ENCODE data around the gene GNA14.
A peak's percentile ranks its signal among the peaks of the same experiment; 100 is the strongest.
"Not testable (repeated sequence)": the region's sequence is repeated elsewhere in the genome, so short reads cannot be mapped to it uniquely, and the experiment has no call there.

The GNA14 gene

DNA sequence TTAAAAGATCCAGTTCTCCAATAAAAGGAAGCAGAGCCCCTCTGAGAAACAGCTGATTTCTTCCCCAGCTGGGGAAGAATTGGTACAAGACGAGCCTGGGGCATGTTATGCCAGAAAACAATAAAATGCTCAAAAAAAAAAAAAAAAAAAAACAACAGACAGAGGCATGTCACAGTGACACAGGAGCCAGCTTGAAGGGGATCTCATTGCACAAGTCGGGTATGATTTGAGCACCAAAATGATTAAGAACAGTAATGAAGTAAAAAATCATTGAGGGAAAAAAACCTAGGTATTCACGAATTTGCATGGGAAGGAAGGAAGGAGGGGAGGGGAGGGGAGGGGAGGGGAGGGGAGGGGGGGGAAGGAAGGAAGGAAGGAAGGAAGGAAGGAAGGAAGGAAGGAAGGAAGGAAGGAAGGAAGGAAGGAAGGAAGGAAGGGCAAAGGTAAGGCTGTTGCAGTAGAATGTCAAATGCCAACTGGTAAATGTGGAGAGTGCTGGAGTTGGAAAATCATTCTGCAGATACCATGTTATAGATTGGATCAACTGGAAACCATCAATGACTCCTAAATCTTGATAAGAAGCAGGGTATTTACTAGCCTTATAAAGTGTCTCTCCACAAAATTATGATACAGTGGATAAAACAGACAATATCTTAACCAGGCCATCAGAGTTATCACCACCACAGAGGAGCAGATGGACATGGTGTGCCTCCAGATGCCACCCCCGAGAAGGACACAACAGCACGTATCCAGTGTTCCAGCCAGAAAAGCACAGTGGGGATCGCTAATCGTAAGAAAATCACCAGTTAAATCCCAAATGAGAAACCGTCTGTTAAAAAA, 7.2 kb downstream of the GNA14 start:
- DNase-seq: no peak

DNA sequence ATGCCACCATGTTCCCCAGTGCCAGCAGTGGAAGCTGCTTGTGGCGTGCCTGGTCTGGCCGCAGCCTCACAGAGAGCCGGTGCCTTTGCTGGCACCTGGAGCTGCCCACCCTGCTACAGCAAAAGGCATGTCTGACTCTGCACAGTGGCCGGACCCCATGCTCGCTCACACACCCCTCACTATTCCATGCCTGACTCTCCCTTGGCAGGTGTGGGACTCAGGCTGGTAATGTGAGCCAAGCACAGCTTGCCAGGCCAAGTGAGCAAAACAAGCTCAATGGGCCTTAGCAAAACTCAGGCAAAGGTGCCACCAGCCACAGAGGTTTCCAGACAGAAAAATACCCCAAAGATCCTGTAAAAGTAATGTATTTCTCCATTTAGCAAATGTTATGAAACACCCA, 15.5 kb downstream of the GNA14 start:
- DNase-seq: no peak

- not testable (repeated sequence) for DNase-seq
Measured at GRCh38 chr9:77628864-77629263, 19.3 kb downstream of the GNA14 start.

GRCh38 chr9:77616191-77616590, 31.9 kb downstream of the GNA14 start:
- no peak for DNase-seq

GRCh38 chr9:77614645-77615044, 33.5 kb downstream of the GNA14 start:
- DNase-seq: no peak

- DNase-seq: no peak
Measured at GRCh38 chr9:77606526-77606925, 41.6 kb downstream of the GNA14 start.

DNA sequence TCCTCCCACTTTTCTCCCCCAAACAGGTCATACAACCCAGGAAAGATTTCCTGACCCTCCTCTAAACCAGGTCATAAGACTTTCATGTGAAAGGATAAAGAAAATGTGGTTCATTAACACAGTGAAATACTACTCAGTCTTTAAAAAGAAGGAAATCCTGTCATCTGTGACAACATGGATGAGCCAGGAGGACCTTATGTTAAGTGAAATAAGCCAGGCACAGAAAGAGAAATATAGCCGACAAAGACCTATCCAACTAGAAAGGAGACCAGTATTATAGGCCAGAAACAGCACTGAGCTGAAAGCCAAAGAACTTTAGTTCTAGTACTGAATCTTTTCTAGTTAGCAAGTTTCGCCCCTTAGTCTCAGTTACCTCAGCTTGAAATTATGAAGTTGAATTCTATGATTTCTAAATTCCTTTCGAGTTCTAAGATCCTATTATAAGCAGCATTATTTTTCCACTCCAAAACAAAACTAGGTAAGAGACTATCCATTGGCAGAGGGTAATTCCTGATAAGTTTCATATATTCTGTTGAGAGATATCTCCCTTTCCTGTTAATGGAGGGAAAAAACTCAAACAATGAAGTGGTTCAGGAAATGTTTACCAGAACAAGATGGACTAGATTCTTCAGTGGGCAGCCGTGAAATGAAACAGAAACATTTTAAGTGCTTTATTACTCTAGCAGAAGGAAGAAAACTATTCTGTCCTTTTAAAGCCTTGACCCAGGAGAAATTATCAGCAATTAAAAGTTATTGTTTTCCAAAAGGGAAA, 42.5 kb downstream of the GNA14 start:
- no peak for DNase-seq

DNA sequence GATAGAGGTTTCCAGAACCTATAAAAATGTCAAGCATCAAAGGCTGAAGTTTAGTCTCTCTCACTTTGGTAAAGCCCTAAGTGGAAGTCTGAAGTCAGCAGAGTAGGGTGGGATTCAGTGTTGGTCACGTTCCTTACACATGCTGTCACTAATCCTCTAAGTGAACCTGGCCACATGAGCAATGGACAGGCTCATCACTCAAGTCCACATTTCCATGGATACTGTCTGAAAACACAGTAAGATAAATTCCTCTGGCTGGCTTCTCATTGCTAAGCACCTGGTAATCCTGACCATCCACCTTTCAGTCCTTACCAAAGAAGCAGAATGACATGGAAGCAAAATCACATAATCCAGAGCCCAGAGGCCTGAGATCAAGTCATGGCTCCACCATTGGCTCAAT, 43.8 kb downstream of the GNA14 start:
- DNase-seq: no peak

- DNase-seq: no peak
Measured at GRCh38 chr9:77602852-77603251, 45.3 kb downstream of the GNA14 start.

- no peak for DNase-seq
Measured at GRCh38 chr9:77601476-77602099, 46.5 kb downstream of the GNA14 start.

GRCh38 chr9:77600810-77601209, 47.3 kb downstream of the GNA14 start:
- no peak for DNase-seq

GRCh38 chr9:77599492-77599891, 48.6 kb downstream of the GNA14 start:
- DNase-seq: no peak

GRCh38 chr9:77598991-77599390, 49.1 kb downstream of the GNA14 start:
- DNase-seq: no peak

DNA sequence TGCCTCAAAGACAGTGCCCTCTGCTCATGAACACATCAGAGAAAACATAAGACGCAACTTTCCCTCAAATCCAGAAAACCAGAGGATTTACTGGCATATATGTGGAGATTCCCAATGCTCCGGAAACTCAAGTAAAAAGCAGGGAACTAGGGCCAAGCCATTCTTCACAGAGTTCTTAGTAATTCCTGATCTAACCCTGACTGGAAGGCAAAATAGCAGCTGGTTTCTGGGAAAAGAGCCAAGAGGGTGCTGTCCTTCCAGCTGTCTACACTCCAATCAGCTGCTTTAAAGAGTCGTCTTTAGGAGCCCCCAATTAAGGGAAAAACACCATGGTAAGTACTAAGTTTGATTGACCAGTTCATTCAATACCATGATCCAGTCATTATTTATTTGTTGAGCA, 49.6 kb downstream of the GNA14 start:
- no peak for DNase-seq

DNA sequence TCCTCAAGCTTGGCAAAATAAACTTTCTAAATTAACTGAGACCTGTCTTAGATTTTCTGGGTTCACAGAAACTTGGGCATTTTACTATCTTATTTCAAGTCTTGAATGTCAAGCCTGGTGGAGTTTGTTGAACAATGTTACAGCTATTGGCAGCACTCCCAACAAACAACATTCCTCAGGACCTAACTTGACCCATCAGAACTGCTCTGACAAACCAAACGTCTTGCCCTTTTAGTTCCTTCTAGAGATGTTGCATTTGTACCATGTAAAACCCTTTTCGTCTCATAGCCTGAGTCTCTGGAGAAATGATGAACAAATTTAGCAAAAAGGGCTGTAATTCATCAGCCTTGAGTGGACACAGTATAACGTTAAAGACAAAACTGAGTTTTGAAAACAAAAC, 51.1 kb downstream of the GNA14 start:
- DNase-seq: no peak

- DNase-seq: peak; percentile 66
Measured at GRCh38 chr9:77595426-77596095, 52.6 kb downstream of the GNA14 start.

GRCh38 chr9:77594963-77595362, 53.2 kb downstream of the GNA14 start:
- no peak for DNase-seq

DNA sequence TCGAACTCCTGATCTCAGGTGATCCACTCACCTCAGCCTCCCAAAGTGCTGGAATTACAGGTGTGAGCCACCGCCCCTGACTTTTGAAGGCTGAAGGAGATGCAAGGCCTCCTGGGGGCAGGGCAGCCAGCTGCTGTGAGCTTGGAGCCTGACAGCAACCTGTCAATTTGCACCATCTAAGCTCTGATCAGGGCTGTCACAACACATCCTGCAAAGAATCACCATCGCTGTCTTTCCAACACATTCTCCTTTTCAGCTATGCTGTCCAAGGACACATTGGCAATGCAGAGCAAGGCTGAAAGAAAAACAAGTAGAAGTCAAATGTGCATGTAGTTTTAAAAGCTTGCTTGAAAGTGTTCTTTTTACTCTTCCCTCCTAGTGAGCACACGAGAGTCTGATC, 54.6 kb downstream of the GNA14 start:
- DNase-seq: no peak

- DNase-seq: no peak
Measured at GRCh38 chr9:77592476-77592875, 55.6 kb downstream of the GNA14 start.

DNA sequence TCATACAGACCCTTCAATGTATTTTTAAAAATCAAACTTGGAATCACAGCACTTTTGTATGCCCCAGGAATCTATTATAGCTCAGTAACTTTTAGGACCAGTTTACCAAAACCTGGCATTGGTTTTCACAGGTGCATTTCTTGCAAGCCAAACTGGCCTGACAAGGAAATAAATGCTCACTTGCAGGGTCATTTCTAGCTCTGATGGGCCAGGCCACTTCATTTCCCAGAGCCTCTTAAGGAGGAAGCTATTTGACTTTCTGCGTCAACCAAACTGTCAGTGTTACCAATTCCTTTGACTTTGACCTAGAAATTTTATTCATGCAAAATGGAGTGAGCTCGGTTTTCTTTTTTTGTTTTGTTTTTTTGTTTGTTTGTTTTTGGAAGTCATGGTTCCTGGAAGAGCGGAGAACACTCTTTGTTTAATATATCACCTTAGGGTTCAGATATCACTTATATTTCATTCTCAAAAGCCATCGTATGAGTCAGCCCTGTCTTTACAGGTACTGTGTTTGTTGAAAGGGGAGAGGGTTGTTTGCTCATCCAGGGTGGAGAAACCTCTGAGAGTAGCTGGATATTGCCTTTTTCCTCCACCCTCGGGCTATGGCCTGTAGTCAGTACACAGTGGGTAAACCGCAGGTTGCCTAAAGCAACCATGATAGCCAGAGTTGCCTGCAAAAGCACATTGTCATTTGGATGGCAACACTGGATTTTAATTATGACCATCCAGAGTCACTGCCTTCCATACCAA, 58.9 kb downstream of the GNA14 start:
- DNase-seq: peak; percentile 20

DNA sequence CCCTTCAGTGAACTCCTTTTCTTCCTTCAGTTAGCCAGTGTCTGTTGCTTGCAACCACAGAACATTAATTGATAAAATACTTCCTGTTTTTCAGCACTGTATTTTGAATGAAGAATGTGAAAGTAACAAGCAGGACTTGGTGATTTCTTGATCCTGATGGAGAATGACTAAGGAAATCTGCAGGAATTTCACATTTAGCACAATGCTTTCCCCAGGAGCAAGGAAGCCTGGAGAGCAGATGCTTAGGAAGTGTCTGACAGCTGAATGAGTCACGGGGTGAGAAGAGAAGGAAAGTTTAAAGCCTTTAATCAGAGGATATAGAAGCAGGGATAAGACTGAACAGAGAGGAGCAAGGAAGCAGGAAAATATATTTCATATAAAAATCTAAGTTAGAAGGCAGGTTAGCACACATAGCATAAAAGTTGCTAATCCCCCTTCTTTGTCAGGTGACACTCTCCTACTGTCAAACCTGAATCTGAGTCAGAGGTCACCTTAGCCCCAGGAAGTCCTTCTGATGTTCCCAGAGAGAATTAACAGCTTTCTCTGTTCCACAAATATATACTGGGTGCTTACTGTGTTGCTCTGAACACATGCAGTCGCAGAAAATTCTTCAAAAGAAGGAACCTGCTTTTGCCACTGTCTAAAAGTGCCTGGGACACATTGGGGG, 59.7 kb downstream of the GNA14 start:
- DNase-seq: no peak

- no peak for DNase-seq
Measured at GRCh38 chr9:77587851-77588250, 60.3 kb downstream of the GNA14 start.

Measured in NCI-H1436 treated with DMSO at 0.1 percent for 48 hours (cell line).